Prostate gland (tissue), 2 donors: Measurements from ENCODE around the gene TMEM140. TPM values are rescaled to one million over a fixed set of nuclear protein-coding genes. Genes with fewer than 3 reads are reported as not detected.

ENCODE experiments used
- DNase-seq: peaks from one replicate; pipeline ENCODE4 v3.0.0-alpha.2; 2019; ENCODE audit warnings: low spot score
- H3K27ac ChIP-seq, 2 donors: fragments of 200-600 bp; sonication (generic); 2 replicates each; pipeline ENCODE4 v1.5.1; 2017 to 2019
- H3K27me3 ChIP-seq: fragments of 200-600 bp; sonication (generic); replicated peaks from 2 replicates; pipeline ENCODE4 v1.5.1; 2019; ENCODE audit not compliant: insufficient read depth
- H3K36me3 ChIP-seq, 2 donors: fragments of 200-600 bp; sonication (generic); 1 replicate in 1 of 2; 2 replicates in 1 of 2; pipeline versions ENCODE4 v1.5.1 to v1.8.1; 2017 to 2019
- H3K4me1 ChIP-seq: fragments of 200-600 bp; sonication (generic); replicated peaks from 2 replicates; pipeline ENCODE4 v1.5.1; 2019
- H3K4me3 ChIP-seq, 2 donors: fragments of 200-600 bp; sonication (generic); 2 replicates each; pipeline ENCODE4 v1.5.1; 2017 to 2019
- H3K9me3 ChIP-seq: fragments of 200-600 bp; sonication (generic); 2 replicates; pipeline ENCODE4 v1.5.1; 2017
- POLR2A ChIP-seq: fragments of 450-650 bp; IDR thresholded peaks from one replicate; pipeline ENCODE4 v1.6.1; 2016; ENCODE audit warnings: antibody characterized with exemption, mild to moderate bottlenecking
- POLR2AphosphoS5 ChIP-seq: sonication (generic); formaldehyde crosslinking; IDR thresholded peaks from one replicate; pipeline ENCODE4 v1.6.1; 2017; ENCODE audit warnings: antibody characterized with exemption
- WGBS: methylation state at CpG from one replicate; pipeline ENCODE4 v1.1.5; 2018; 5-methylcytosine and 5-hydroxymethylcytosine counted together
- intact Hi-C: fragments of 100-400 bp; cut with DNase I; formaldehyde crosslinking; loops from one replicate; pipeline ENCODE4 v1.14.2; 2022
- microRNA-seq: library from miRNA; unstranded; fragments of <30 nt; microRNA quantifications from one replicate; pipeline ENCODE4, GENCODE V29; 2016
- small RNA-seq, 2 donors: library from RNA; depleted of rRNA; stranded (forward); fragments of <200 nt; gene quantifications; one replicate each; pipeline ENCODE3, GENCODE V24; 2016
- total RNA-seq, 2 donors: library from RNA; depleted of rRNA; stranded (reverse); fragments of >200 nt; gene quantifications; one replicate each; pipeline ENCODE4 v1.1.0, GENCODE V29; 2016
- TF ChIP-seq, protein P1 (sequence below), 4 experiments: fragments of 200-600 bp in 2 of 4; fragments of 450-650 bp in 2 of 4; sonication (generic) in 2 of 4; IDR thresholded peaks; 1 replicate in 3 of 4; 2 replicates in 1 of 4; pipeline ENCODE4 v1.5.1; 2016 to 2019; ENCODE audit warnings: antibody characterized with exemption in 4 of 4, mild to moderate bottlenecking in 2 of 4, moderate library complexity in 2 of 4

TMEM140 gene
- total RNA-seq, 2 donors from 2014 or later: 8.2 to 14.6 TPM

DNA sequence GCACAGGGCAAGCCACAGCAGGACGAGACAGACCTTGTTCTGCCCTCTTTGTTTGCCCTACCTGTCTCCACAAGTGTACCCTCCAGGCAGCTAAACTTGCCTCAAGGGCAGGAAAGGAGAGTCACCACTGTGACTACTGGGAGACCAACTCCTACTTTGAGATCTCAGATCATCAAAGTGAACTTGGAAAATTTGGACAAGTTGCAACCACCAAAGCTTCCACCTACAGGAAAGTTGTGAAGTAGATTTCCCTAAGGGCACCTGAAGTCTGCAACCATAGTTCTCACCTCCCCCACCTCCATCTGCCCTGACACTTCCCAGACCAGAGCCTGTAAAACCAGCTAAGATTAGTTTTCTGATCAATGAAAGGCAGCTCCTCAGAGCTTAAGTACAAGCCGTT, 66.0 kb downstream of the TMEM140 start:
- Histone ChIP-seq H3K4me3 (no peak overlapping the region), H3K4me1 (no peaks in the 10 kb centered on the region), H3K27me3 (no peaks in the 10 kb centered on the region), H3K9me3 (no peaks in the 10 kb centered on the region), H3K27ac (no peak overlapping the region), H3K36me3 (no peaks in the 10 kb centered on the region)
- TF ChIP-seq POLR2A (no peak), POLR2AphosphoS5 (no peak)
- TF ChIP-seq, protein P1, sequence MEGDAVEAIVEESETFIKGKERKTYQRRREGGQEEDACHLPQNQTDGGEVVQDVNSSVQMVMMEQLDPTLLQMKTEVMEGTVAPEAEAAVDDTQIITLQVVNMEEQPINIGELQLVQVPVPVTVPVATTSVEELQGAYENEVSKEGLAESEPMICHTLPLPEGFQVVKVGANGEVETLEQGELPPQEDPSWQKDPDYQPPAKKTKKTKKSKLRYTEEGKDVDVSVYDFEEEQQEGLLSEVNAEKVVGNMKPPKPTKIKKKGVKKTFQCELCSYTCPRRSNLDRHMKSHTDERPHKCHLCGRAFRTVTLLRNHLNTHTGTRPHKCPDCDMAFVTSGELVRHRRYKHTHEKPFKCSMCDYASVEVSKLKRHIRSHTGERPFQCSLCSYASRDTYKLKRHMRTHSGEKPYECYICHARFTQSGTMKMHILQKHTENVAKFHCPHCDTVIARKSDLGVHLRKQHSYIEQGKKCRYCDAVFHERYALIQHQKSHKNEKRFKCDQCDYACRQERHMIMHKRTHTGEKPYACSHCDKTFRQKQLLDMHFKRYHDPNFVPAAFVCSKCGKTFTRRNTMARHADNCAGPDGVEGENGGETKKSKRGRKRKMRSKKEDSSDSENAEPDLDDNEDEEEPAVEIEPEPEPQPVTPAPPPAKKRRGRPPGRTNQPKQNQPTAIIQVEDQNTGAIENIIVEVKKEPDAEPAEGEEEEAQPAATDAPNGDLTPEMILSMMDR (IDR thresholded peaks at IDR 0.05): no peak
- no peak for DNase-seq
- WGBS: 50% methylated on average over 2 of the region's 2 CpGs
- intact Hi-C loops: loop anchor here (5.0 kb wide), 1 partner anchor 42 kb away; the partner anchor contains the start of gene CYREN

DNA sequence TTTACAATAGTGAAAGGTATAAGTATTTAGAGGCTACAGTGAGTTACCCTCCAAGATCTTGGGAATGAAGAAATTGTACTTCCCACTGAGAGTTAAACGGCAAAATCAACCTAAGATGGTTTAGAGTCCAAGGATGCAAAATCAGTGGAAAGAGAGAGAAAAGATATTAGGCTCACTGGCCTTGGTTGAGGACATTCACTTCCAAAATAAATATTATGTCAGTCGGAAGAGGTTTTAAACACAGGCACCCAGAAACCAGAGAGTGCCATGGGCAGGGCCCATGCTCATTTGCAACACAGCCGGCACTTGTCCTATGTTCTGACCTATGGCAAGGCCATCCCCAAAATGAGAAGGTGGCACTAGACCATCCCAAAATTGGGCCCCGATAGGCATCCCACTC, 67.3 kb downstream of the TMEM140 start:
- H3K4me3 ChIP-seq: no peak overlapping the region
- intact Hi-C loops: no loop called here
- no peaks in the 10 kb centered on the region for H3K36me3 ChIP-seq
- WGBS: 78% methylated on average over 4 of the region's 4 CpGs
- H3K4me1 ChIP-seq: no peaks in the 10 kb centered on the region
- no peak for DNase-seq
- TF ChIP-seq POLR2AphosphoS5: no peak
- TF ChIP-seq, protein P1 (IDR thresholded peaks at IDR 0.05): no peak
- TF ChIP-seq POLR2A: no peak
- H3K9me3 ChIP-seq: no peaks in the 10 kb centered on the region
- H3K27me3 ChIP-seq: no peaks in the 10 kb centered on the region
- no peak overlapping the region for H3K27ac ChIP-seq

DNA sequence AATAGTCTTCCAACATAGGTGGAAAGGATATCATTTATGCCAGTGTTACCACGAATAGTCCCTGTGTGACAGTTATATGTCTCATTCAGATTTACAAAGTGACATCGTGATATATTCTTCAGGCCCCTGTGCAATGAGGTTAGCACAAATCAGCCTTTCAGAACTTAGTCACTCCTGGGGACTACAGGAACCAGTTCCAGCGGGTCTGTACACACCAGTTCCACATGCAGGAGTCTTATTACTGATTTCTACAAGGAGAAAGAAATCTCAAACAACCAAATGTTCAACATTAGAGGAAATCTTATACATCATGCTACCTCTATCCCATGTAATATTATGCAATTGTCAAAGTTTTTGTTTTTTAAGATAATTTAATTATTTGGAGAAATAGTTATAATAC, 67.8 kb downstream of the TMEM140 start:
- H3K4me1 ChIP-seq: no peaks in the 10 kb centered on the region
- H3K4me3 ChIP-seq: no peak overlapping the region
- intact Hi-C loops: no loop called here
- TF ChIP-seq POLR2AphosphoS5 (no peak), POLR2A (no peak)
- TF ChIP-seq, protein P1 (IDR thresholded peaks at IDR 0.05): no peak
- DNase-seq: no peak
- H3K27ac ChIP-seq: no peak overlapping the region
- H3K27me3 ChIP-seq: no peaks in the 10 kb centered on the region
- 66% methylated on average over 3 of the region's 3 CpGs for WGBS
- H3K9me3 ChIP-seq: no peaks in the 10 kb centered on the region
- H3K36me3 ChIP-seq: no peaks in the 10 kb centered on the region

Small RNA genes lying within 50 kb of the gene (microRNA-seq; reads per million reads assigned to microRNA genes)
- gene MIR6509: not detected

Small RNA genes lying within 50 kb of the gene (small RNA-seq; reads per million reads assigned to genes)
- gene MIR6509: 0 to 0.20 reads per million in 2 donors

Other genes starting within 250 kb of the TMEM140 start
- 1 to 10 TPM; 1.4 to 2.6 TPM for gene AGBL3, start 161.6 kb upstream of the TMEM140 start, total RNA-seq
- 10 to 100 TPM; 44.5 to 53.6 TPM for gene CYREN, start 22.6 kb downstream of the TMEM140 start, total RNA-seq
- 10 to 100 TPM; 13.6 to 49.1 TPM for gene WDR91, start 63.5 kb downstream of the TMEM140 start, total RNA-seq
- gene STRA8, start 85.8 kb downstream of the TMEM140 start, total RNA-seq: not detected